ENCODE results near the gene PHACTR3.

The PHACTR3 gene

GRCh38 chr20:59636766-59637370 is 32.5 kb downstream of the PHACTR3 start:
- H2AFZ ChIP-seq (ENCODE audit: low read length): no peak overlapping the region
- H3K9me2 ChIP-seq (ENCODE audit: low read depth, low read length): no peaks in the 10 kb centered on the region
- TF ChIP-seq EZH2 (IDR thresholded peaks at IDR 0.05; ENCODE audit: borderline replicate concordance, low read length) (no peak), CTCF (IDR thresholded peaks at IDR 0.05; ENCODE audit: low read length) (no peak)
- H3K4me1 ChIP-seq (ENCODE audit: insufficient read depth, low read length, severe bottlenecking): no peaks in the 10 kb centered on the region
- no peaks in the 10 kb centered on the region for H3K9me3 ChIP-seq (ENCODE audit: low read length)
- H3K4me3 ChIP-seq (ENCODE audit: low read depth, low read length, poor library complexity, severe bottlenecking): no peak overlapping the region
- no peak overlapping the region for H3K4me2 ChIP-seq (ENCODE audit: low read length)
- no peaks in the 10 kb centered on the region for H3K27me3 ChIP-seq (ENCODE audit: insufficient read depth, low read length)
- H3K27ac ChIP-seq (ENCODE audit: low read depth, low read length, poor library complexity, severe bottlenecking): no peak overlapping the region
- no peaks in the 10 kb centered on the region for H3F3A ChIP-seq (ENCODE audit: insufficient read depth, low read length)
- H3K36me3 ChIP-seq (ENCODE audit: insufficient read depth, low read length): no peaks in the 10 kb centered on the region
- H3K9ac ChIP-seq (ENCODE audit: low read length): no peak overlapping the region
- H4K20me1 ChIP-seq (ENCODE audit: insufficient read depth, low read length): no peaks in the 10 kb centered on the region
- no peaks in the 10 kb centered on the region for H3K79me2 ChIP-seq (ENCODE audit: insufficient read depth, low read length)

GRCh38 chr20:59640267-59640666 is 35.9 kb downstream of the PHACTR3 start:
- no peaks in the 10 kb centered on the region for H3K36me3 ChIP-seq (ENCODE audit: insufficient read depth, low read length)
- no peak overlapping the region for H3K4me3 ChIP-seq (ENCODE audit: low read depth, low read length, poor library complexity, severe bottlenecking)
- no peaks in the 10 kb centered on the region for H3K9me2 ChIP-seq (ENCODE audit: low read depth, low read length)
- no peak overlapping the region for H3K9ac ChIP-seq (ENCODE audit: low read length)
- H3K9me3 ChIP-seq (ENCODE audit: low read length): no peaks in the 10 kb centered on the region
- H3K4me1 ChIP-seq (ENCODE audit: insufficient read depth, low read length, severe bottlenecking): no peaks in the 10 kb centered on the region
- no peaks in the 10 kb centered on the region for H3K79me2 ChIP-seq (ENCODE audit: insufficient read depth, low read length)
- no peak overlapping the region for H2AFZ ChIP-seq (ENCODE audit: low read length)
- TF ChIP-seq CTCF (IDR thresholded peaks at IDR 0.05; ENCODE audit: low read length): no peak
- TF ChIP-seq EZH2 (IDR thresholded peaks at IDR 0.05; ENCODE audit: borderline replicate concordance, low read length): no peak
- no peak overlapping the region for H3K27ac ChIP-seq (ENCODE audit: low read depth, low read length, poor library complexity, severe bottlenecking)
- H3K4me2 ChIP-seq (ENCODE audit: low read length): no peak overlapping the region
- H3F3A ChIP-seq (ENCODE audit: insufficient read depth, low read length): no peaks in the 10 kb centered on the region
- no peaks in the 10 kb centered on the region for H4K20me1 ChIP-seq (ENCODE audit: insufficient read depth, low read length)
- H3K27me3 ChIP-seq (ENCODE audit: insufficient read depth, low read length): 0 out of 2 replicates have a peak, but pooled peaks cover 4% of the 10 kb centered on the region

DNA sequence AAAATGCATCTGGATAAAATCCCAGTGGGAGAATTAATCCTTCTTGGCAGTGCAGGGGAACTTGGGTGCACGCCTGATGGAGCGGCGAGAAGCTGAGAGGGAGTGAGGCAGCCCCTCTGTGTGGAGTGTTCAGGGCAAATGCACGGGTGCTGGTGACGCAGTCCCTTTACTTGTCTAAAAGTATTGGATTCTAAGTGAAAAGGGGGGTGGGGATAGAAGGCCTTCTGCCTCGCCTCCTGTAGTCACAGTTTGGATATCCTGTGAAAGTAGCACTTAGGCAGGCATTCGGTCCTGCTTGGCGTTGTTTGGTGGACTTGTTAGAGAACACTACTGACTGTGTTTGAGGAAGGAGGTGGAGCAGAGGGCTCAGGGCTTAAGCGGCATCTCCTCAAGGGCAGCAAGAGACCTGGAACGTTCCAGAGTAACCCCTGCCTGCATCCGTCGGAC is 39.3 kb downstream of the PHACTR3 start:
- H3K9me2 ChIP-seq (ENCODE audit: low read depth, low read length): no peaks in the 10 kb centered on the region
- no peaks in the 10 kb centered on the region for H3K36me3 ChIP-seq (ENCODE audit: insufficient read depth, low read length)
- H3K27me3 ChIP-seq (ENCODE audit: insufficient read depth, low read length): 0 out of 2 replicates have a peak, but pooled peaks cover 4% of the 10 kb centered on the region
- no peak overlapping the region for H3K27ac ChIP-seq (ENCODE audit: low read depth, low read length, poor library complexity, severe bottlenecking)
- no peak overlapping the region for H3K4me2 ChIP-seq (ENCODE audit: low read length)
- no peaks in the 10 kb centered on the region for H3F3A ChIP-seq (ENCODE audit: insufficient read depth, low read length)
- H3K4me3 ChIP-seq (ENCODE audit: low read depth, low read length, poor library complexity, severe bottlenecking): no peak overlapping the region
- H3K9me3 ChIP-seq (ENCODE audit: low read length): no peaks in the 10 kb centered on the region
- no peaks in the 10 kb centered on the region for H3K79me2 ChIP-seq (ENCODE audit: insufficient read depth, low read length)
- H2AFZ ChIP-seq (ENCODE audit: low read length): no peak overlapping the region
- no peak overlapping the region for H3K9ac ChIP-seq (ENCODE audit: low read length)
- H3K4me1 ChIP-seq (ENCODE audit: insufficient read depth, low read length, severe bottlenecking): no peaks in the 10 kb centered on the region
- H4K20me1 ChIP-seq (ENCODE audit: insufficient read depth, low read length): no peaks in the 10 kb centered on the region
- TF ChIP-seq EZH2 (IDR thresholded peaks at IDR 0.05; ENCODE audit: borderline replicate concordance, low read length): no peak
- TF ChIP-seq CTCF (IDR thresholded peaks at IDR 0.05; ENCODE audit: low read length): no peak

Measured in OCI-LY1 (cell line).